ENCODE results near the gene RAN.
"Not testable (repeated sequence)": the region's sequence is repeated elsewhere in the genome, so short reads cannot be mapped to it uniquely, and the experiment has no call there.

RAN gene

DNA sequence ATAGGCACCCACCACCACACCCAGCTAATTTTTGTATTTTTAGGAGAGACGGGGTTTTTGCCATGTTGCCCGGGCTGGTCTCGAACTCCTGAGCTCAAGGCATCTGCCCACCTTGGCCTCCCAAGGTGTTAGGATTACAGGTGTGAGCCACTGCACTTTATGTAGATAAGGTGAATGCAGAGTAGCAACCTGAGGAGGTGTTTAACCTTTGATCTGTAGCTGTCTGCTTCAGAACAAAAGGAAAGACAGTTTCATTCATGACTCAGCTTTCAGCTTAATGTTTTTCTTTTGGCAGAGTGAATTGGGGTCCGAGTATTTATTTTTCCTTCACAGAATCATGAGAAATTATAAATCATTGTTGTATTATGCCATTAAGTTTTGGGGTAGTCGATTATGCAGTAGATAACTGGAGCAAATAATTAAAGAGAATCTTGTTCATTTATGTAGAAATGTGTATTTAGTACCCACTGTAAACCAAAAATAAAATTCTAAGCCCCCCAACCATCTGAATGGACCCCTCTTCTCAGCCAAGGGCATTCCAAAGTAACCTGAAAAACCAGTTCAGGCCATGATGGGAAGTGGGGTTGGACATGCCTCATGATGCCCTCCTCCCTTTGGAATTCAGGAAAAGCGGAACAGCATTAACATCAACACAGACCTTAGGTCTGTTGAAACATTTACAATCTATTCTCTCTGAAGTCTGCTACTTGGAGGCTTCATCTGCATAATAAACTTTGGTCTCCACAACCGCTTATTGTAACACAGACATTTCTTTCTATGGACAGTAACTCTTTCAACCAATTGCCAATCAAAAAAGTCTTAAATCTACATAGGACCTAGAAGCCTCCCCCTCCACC, 22.1 kb upstream of the RAN start:
- no peak for DNase-seq

DNA sequence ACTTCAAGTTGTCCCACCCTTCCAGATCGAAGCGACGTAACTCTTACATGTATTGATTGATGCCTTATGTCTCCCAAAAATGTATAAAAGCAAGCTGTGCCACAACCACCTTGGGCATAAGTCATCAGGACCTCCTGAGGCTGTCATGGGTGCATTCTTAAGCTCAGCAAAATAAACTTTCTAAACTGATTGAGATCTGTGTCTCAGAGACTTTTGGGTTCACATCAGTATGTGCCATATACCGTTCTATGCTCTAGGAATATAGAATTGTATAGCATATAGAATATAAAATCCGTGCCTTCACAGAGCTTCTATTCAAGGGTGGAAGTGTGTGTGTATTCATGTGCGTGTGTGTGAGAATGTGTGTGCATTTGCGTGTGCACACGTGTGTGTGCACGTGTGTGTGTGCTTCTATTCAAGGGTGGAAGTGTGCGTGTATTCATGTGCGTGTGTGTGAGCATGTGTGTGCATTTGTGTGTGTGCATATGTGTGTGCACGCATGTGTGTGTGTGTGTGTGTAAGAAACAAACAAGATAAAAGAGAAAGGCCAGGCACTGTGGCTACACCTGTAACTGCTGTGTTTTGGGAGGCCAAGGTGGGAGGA, 21.3 kb upstream of the RAN start:
- no peak for DNase-seq

- DNase-seq, result no peak
Measured at GRCh38 chr12:130856088-130856487, 15.8 kb upstream of the RAN start.

- no peak for DNase-seq
Measured at GRCh38 chr12:130858084-130858483, 13.8 kb upstream of the RAN start.

DNA sequence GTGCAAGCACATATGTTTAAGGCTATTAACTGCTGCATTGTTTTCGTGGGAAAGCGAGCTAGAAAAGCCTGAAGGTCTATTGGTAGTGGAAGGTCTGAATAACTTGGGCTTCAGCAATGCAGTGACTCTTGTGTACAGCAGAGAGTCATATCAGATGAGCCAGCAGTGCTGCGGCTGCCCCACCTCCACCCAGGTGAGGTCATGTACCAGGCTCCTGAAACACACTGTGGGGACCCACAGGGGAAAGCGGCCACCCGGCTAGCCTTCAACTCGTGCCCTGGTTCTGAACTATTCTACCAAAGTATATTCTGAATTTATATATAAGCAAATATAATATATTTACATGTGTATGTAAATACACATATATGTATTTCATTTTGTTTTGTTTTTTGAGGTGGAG, 12.7 kb upstream of the RAN start:
- DNase-seq, result no peak

DNA sequence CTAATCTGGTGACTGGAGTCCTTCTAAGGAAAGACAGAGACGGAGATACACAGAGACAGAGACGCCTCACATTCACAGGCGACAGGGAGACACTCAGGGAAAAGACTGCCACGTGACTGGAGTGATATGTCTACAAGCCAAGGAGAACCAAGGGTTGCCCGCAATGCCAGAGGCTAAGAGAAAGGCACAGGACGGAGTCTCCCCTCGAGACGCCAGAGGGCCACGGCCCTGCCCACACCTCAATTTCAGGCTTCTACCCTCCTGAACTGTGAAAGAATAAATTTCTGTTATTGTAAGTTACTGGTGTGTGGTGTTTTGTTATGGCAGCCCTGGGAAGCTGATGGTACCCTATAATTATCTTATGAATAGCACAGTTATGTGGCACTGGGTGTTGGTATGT, 11.6 kb upstream of the RAN start:
- DNase-seq, result no peak

DNA sequence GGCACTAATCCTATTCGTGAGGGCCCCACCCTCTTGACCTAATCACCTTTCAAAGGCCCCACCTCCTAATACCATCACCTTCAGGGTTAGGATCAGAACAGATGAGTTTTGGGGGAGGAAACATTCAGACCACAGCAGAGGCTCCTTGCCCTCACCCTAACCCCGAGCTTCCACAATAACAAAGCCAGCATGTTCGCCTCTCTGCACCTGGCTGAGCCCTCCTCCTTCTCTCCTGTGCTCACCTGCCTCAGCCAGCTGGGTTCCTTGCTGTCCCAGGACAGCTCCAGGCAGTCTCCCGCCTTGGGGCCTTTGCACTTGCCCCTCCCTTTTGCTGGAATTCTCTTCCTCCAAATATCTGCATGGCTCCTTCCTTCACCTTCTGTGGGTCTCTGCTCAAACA, 9.7 kb upstream of the RAN start:
- no peak for DNase-seq

DNA sequence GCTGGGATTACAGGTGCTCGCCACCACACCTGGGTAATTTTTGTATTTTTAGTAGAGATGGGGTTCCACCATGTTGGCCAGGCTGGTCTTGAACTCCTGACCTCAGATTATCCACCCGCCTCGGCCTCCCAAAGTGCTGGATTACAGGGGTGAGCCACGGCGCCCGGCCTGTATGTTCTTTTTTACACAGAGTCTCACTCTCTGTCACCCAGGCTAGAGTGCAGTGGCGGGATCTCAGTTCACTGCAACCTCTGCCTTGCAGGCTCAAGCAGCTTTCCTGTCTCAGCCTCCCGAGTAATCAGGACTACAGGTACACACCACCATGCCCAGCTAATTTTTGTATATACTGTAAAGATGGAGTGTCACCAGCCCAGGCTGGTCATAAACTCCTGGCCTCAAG, 9.1 kb upstream of the RAN start:
- not testable (repeated sequence) for DNase-seq

GRCh38 chr12:130863298-130863697, 8.6 kb upstream of the RAN start:
- DNase-seq, result no peak

- peak; percentile 59 for DNase-seq
Measured at GRCh38 chr12:130868412-130868811, 3.5 kb upstream of the RAN start.

DNA sequence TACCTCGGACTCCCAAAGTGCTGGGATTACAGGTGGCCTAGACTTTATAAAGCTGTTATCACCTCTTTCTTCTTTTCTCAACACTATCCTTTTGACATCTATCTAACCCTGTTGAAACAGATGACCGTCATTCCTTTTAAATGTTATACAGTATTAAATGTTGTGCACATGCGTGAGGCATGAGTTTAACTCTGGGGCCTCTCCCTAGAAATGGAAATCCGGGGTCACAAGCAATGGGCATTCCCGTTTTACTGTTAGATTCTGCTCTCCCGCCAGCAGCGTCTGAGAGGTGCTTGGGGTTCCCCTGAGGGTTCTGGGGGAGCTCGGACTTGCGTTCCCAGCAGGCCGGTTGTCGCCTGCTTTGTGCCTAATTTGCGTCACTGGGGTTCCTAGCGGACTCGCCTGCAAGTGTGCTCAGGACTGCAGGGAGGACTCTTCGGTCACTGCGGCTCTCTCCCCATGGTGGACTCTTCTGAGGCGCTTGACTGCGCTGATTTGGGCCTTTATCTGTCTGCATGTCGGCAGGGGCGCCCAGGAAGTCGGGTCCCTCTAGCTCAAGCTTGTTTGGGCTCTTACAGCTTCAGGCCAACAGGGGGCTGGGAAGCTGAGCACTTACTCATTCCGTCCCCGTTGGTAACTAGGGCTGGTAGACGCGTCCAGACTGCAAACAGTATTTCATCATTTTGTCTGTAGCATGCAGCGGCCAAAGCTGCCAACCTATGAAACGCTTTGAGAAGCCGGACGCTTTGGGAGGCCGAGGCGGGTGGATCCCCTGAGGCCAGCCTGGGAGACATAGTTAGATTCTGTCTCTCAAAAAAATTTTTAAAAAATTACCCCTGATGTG, 1.2 kb upstream of the RAN start:
- DNase-seq, result peak; percentile 78

- DNase-seq, result peak; percentile 58
Measured at GRCh38 chr12:130872179-130873096, 572 bp downstream of the RAN start.

GRCh38 chr12:130873106-130873795, 1.4 kb downstream of the RAN start:
- DNase-seq, result no peak

- no peak for DNase-seq
Measured at GRCh38 chr12:130873825-130874224, 2.0 kb downstream of the RAN start.

DNA sequence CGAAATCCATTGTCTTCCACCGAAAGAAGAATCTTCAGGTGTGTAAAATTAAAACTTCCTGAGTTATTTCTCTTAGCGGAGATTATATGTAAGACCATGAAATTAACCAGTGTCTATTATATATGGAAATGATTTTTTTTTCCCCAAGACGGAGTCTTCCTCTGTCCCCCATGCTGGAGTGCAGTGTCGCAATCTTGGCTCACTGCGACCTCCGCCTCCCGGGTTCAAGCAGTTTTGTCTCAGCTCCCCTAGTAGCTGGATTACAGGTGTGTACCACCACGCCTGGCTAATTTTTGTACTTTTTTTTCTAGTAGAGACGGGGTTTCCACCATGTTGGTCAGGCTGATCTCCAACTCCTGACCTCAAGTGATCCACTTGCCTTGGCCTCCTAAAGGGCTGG, 2.8 kb downstream of the RAN start:
- DNase-seq, result no peak

DNA sequence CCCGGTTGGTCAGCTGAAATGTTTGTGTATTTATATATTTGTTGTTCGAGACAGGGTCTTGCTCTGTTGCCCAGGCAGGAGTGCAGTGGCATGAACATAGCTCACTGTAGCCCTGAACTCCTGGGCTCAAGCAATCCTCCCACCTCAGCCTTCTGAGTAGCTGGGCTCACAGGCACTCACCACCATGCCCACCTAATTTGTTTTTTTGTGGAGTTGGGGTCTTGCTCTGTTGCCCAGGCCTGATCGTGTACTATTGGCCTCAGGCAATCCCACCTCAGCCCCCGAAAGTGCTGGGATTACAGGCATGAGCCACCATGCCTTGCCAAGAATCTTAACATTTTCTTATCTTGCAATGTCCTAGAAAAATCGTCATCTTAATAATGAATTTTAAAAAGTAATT, 3.3 kb downstream of the RAN start:
- DNase-seq, result no peak

DNA sequence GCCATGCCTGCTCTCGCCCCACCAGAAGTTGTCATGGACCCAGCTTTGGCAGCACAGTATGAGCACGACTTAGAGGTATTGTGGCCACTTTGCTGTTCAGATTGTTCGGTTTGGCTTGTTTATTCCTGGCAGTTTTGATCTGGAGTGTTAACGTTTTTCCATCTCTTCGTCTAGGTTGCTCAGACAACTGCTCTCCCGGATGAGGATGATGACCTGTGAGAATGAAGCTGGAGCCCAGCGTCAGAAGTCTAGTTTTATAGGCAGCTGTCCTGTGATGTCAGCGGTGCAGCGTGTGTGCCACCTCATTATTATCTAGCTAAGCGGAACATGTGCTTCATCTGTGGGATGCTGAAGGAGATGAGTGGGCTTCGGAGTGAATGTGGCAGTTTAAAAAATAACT, 3.8 kb downstream of the RAN start:
- not testable (repeated sequence) for DNase-seq

GRCh38 chr12:130876297-130876696, 4.4 kb downstream of the RAN start:
- no peak for DNase-seq

DNA sequence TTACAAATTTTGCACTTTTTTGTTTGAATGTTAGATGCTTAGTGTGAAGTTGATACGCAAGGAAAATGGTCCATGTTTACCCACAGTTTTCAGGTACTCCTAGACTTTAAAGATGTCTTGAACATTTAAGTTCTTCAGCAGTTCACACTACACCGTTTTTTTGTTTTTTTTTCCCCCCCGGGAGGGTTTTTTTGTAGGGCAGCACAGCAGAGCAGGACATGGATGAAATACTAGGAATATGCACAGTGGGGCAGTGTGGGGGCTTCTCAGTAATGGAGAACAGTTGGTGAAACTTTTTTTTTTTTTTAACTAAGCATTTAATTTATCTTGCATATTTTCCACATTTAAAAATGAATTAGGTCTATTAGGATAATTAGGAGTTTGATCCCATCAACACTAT, 4.9 kb downstream of the RAN start:
- DNase-seq, result no peak

DNA sequence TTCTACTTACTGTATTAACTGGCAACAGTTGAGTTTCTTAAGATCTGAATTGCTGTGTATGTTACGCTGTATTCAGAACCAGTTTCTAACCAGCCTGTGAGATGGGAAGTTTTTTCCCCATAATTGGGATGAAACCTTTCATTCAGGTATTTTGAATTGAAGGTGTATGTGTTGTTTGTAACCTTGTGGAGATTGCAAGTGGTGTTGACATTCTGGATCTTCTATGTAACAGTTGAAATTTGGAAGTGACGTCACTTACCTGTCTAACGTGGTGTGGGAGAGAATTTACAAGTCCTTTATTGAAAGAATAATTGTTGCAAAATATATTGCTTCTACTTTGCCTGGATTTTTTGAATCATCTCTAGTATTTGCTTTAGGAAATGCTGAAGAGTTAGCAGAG, 5.5 kb downstream of the RAN start:
- no peak for DNase-seq

DNA sequence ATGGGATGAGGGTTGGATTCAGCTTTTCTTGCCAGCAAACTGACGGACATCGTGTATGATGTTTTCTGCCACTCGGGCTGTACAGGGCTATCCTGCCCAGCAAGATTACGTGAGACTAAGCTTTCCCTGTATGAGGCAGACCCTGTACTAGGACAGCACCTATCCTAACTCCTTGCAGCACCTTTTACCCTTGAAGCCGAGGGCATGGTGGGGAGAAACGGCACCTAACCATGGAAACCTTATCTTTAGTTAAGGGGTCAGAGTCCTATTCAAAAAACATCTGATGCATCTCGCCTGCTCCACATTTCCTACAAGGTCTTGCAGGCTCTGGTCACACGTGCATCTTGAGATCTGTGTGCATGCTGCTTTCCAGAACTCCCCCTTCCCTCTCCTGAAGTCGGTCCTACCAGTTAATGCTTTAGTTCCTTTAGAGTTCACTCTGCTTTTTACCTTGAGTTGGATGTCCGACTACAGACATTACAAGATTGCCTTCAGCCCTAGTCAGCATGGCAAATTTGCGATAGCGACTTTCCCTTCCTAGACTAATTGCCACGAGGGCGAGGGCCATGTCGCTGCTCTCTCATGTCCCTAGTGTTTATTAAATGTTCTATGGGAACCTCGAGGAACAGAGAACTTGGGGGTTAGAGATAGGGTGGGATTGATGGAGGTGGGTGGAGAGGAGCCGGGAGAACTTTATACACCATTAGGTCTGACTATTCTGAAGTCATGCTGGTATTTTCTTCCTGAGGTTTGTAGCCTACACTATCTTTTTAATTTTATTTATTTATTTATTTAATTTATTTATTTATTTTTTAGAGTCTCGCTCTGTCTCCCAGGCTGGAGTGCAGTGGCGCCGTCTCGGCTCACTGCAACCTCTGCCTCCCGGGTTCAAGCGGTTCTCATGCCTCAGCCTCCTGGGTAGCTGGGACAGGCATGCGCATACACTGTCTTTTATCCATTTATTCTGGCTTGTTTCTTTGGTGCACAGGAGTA, 6.6 kb downstream of the RAN start:
- no peak for DNase-seq
